SK-N-SH (cell line): ENCODE measurements around the gene PTPRD. TPM values are rescaled to one million over a fixed set of nuclear protein-coding genes. Genes with fewer than 3 reads are reported as not detected.
"Not testable (repeated sequence)": the region's sequence is repeated elsewhere in the genome, so short reads cannot be mapped to it uniquely, and the experiment has no call there.

Experiments
- CTCF ChIA-PET: fragments of 300-600, 350-600 bp; formaldehyde crosslinking; extraction: SDS; loops from one replicate; lab custom pipeline; 2021; lab: Yijun Ruan, JAX
- POLR2A ChIA-PET: fragments of 350-600 bp; sonication (Branson Sonifier 250); formaldehyde crosslinking; extraction: SDS; loops from one replicate; lab custom pipeline; 2020; ENCODE audit warnings: antibody characterized with exemption, inconsistent platforms; lab: Yijun Ruan, JAX
- DNase-seq: peaks from one replicate; pipeline ENCODE4 v3.0.0; 2012
- H2AFZ ChIP-seq: fragments of 200-600 bp; sonication (generic); 2 replicates; pipeline ENCODE4 v1.8.1; 2016; ENCODE audit warnings: antibody characterized with exemption, mild to moderate bottlenecking, low read depth
- H3F3A ChIP-seq: fragments of 200-600 bp; sonication (generic); replicated peaks from 2 replicates; pipeline ENCODE3; 2016; ENCODE audit warnings: antibody characterized with exemption, mild to moderate bottlenecking; ENCODE audit not compliant: insufficient read depth
- H3K27ac ChIP-seq, 2 experiments: fragments of 200-500 bp in 1 of 2; fragments of 200-600 bp in 1 of 2; sonication (Bioruptor generic) in 1 of 2; sonication (generic), shearing (Covaris generic) in 1 of 2; 2 replicates each; pipeline versions ENCODE4 v1.5.1 to v1.6.1; 2014 to 2016; ENCODE audit warnings: low read depth in 2 of 2, inconsistent platforms in 1 of 2, low read length in 1 of 2, mild to moderate bottlenecking in 1 of 2, mixed read lengths in 1 of 2
- H3K27me3 ChIP-seq: fragments of 200-600 bp; sonication (generic), shearing (Covaris generic); 2 replicates; pipeline ENCODE4 v1.6.1; 2016; ENCODE audit warnings: mixed run types; ENCODE audit not compliant: insufficient read depth
- H3K36me3 ChIP-seq, 2 experiments: fragments of 200-500 bp in 1 of 2; fragments of 200-600 bp in 1 of 2; sonication (Bioruptor generic) in 1 of 2; sonication (generic) in 1 of 2; replicated peaks in 1 of 2; 2 replicates each; pipeline versions ENCODE3 to v1.5.1; 2014 to 2016; ENCODE audit warnings: low read length in 1 of 2, mild to moderate bottlenecking in 1 of 2; ENCODE audit not compliant: insufficient read depth in 2 of 2, control insufficient read depth in 1 of 2
- H3K4me1 ChIP-seq, 2 experiments: fragments of 200-500 bp in 1 of 2; fragments of 200-600 bp in 1 of 2; sonication (Bioruptor generic) in 1 of 2; sonication (generic), shearing (Covaris generic) in 1 of 2; 2 replicates each; pipeline versions ENCODE4 v1.5.1 to v1.6.1; 2014 to 2016; ENCODE audit warnings: low read depth in 1 of 2, low read length in 1 of 2, mixed run types in 1 of 2; ENCODE audit not compliant: insufficient read depth in 2 of 2, control insufficient read depth in 1 of 2
- H3K4me2 ChIP-seq: fragments of 200-600 bp; sonication (generic), shearing (Covaris generic); 2 replicates; pipeline ENCODE4 v1.6.1; 2017; ENCODE audit warnings: mixed run types
- H3K4me3 ChIP-seq, 2 experiments: fragments of 200-500 bp in 1 of 2; fragments of 200-600 bp in 1 of 2; sonication (Bioruptor generic) in 1 of 2; sonication (generic), shearing (Covaris generic) in 1 of 2; 2 replicates each; pipeline versions ENCODE4 v1.5.1 to v1.8.1; 2014 to 2016; ENCODE audit warnings: low read depth in 2 of 2, inconsistent platforms in 1 of 2, low read length in 1 of 2, mild to moderate bottlenecking in 1 of 2, mixed read lengths in 1 of 2, moderate library complexity in 1 of 2
- H3K79me2 ChIP-seq: fragments of 200-600 bp; sonication (generic); 2 replicates; pipeline ENCODE4 v1.8.1; 2017; ENCODE audit warnings: mild to moderate bottlenecking; ENCODE audit not compliant: insufficient read depth
- H3K9ac ChIP-seq: fragments of 200-600 bp; sonication (generic); 2 replicates; pipeline ENCODE4 v1.6.1; 2017; ENCODE audit warnings: mixed run types
- H3K9me2 ChIP-seq: fragments of 200-600 bp; sonication (generic); 2 replicates; pipeline ENCODE4 v1.6.1; 2017; ENCODE audit warnings: mixed run types
- H3K9me3 ChIP-seq: fragments of 200-600 bp; sonication (generic); 2 replicates; pipeline ENCODE4 v1.6.1; 2017; ENCODE audit warnings: mixed run types, mild to moderate bottlenecking, moderate library complexity
- H4K20me1 ChIP-seq: fragments of 200-600 bp; sonication (generic); 2 replicates; pipeline ENCODE4 v1.6.1; 2017; ENCODE audit warnings: mild to moderate bottlenecking, mixed run types; ENCODE audit not compliant: insufficient read depth
- GABPA ChIP-seq: IDR thresholded peaks from 2 replicates; pipeline ENCODE4 v1.4.0; 2012; ENCODE audit warnings: low read depth, mild to moderate bottlenecking
- GATA2 ChIP-seq: sonication (generic); formaldehyde crosslinking; IDR thresholded peaks from 2 replicates; pipeline ENCODE4 v1.5.0; 2020; ENCODE audit warnings: mild to moderate bottlenecking, missing genetic modification reagents
- MAX ChIP-seq: IDR thresholded peaks from 2 replicates; pipeline ENCODE4 v1.4.0; 2012; ENCODE audit warnings: low read depth
- MEF2A ChIP-seq: IDR thresholded peaks from 2 replicates; pipeline ENCODE4 v1.4.0; 2012; ENCODE audit warnings: low read depth, borderline replicate concordance
- POLR2AphosphoS5 ChIP-seq: IDR thresholded peaks from 2 replicates; pipeline ENCODE4 v1.6.1; 2012; ENCODE audit warnings: low read depth, low read length
- TCF12 ChIP-seq: IDR thresholded peaks from 2 replicates; pipeline ENCODE4 v1.4.0; 2012
- WGBS: methylation state at CpG from one replicate; pipeline ENCODE4 v1.1.6; 2017; ENCODE audit warnings: low lambda C conversion rate; 5-methylcytosine and 5-hydroxymethylcytosine counted together
- polyA plus RNA-seq, 3 experiments: library from polyadenylated mRNA; depleted of rRNA; stranded (reverse); fragments of >200 nt; gene quantifications; 2 replicates each; pipeline ENCODE4 v1.2.3, GENCODE V29; 2012
- TF ChIP-seq, protein P1 (sequence below): IDR thresholded peaks from 2 replicates; pipeline ENCODE4 v1.6.1; 2012; ENCODE audit warnings: mild to moderate bottlenecking, low read depth, low read length, moderate library complexity

Gene PTPRD
- polyA plus RNA-seq, 1 of the 3 experiments (the other 2 are of a cell fraction) = 0.15 TPM

DNA sequence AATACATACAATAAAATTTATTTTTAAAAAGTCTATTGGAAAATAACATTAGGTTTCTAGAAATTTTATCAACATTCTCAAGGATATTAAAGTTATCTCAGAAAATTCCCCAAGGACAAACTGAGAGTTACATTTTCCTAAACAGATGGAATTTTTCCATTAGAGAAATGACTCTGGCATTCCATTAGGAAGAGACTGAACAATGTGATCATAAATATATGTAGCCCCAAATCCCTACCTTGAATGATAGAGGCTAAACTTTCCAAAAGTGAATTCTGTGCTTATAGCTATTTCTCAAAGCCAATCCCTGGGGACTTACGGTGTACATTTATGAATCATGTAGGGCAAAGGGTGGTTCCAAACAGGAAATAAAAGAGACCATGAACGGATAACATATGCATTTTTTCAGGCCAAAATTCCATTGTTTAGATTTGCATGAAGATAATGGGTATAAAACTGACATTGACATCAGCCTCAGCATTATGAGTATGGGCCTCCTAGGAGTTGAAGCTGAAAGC lies 1632.2 kb downstream of the PTPRD start (continued):
- no peak for TF ChIP-seq GABPA

DNA sequence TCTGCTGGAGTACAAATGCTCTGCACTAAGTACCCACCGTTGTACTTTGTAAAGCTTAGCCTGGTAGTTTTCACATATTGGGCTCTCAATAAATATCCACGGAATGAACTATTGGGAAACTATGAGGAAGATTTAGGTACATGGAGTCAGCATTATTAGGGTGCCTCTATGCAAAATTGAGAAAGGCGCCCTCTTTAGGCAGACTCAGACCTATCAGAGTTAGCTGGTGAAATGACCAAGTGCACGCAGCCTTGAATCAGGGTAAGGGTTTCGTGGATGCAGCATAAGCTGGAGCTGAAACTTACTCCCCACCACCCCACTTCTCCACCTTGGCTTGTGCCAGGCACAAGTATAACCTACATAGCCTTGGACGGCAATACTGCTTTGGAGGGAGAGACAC lies 1634.5 kb downstream of the PTPRD start:
- Histone ChIP-seq H3K4me1 (no peaks in the 10 kb centered on the region), H3K27me3 (no peaks in the 10 kb centered on the region), H3K36me3 (no peaks in the 10 kb centered on the region), H3F3A (no peaks in the 10 kb centered on the region), H4K20me1 (no peaks in the 10 kb centered on the region), H3K9me2 (no peaks in the 10 kb centered on the region), H2AFZ (no peak overlapping the region), H3K9me3 (no peaks in the 10 kb centered on the region), H3K9ac (no peak overlapping the region), H3K27ac (no peak overlapping the region)
- DNase-seq = no peak
- POLR2A ChIA-PET = no interaction called here
- CTCF ChIA-PET = no interaction called here
- 68% methylated on average over 6 of the region's 6 CpGs for WGBS
- TF ChIP-seq TCF12 = no peak
- TF ChIP-seq, protein P1, sequence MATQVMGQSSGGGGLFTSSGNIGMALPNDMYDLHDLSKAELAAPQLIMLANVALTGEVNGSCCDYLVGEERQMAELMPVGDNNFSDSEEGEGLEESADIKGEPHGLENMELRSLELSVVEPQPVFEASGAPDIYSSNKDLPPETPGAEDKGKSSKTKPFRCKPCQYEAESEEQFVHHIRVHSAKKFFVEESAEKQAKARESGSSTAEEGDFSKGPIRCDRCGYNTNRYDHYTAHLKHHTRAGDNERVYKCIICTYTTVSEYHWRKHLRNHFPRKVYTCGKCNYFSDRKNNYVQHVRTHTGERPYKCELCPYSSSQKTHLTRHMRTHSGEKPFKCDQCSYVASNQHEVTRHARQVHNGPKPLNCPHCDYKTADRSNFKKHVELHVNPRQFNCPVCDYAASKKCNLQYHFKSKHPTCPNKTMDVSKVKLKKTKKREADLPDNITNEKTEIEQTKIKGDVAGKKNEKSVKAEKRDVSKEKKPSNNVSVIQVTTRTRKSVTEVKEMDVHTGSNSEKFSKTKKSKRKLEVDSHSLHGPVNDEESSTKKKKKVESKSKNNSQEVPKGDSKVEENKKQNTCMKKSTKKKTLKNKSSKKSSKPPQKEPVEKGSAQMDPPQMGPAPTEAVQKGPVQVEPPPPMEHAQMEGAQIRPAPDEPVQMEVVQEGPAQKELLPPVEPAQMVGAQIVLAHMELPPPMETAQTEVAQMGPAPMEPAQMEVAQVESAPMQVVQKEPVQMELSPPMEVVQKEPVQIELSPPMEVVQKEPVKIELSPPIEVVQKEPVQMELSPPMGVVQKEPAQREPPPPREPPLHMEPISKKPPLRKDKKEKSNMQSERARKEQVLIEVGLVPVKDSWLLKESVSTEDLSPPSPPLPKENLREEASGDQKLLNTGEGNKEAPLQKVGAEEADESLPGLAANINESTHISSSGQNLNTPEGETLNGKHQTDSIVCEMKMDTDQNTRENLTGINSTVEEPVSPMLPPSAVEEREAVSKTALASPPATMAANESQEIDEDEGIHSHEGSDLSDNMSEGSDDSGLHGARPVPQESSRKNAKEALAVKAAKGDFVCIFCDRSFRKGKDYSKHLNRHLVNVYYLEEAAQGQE = no peak
- TF ChIP-seq POLR2AphosphoS5 = no peak
- TF ChIP-seq MAX = no peak
- TF ChIP-seq MEF2A = no peak
- TF ChIP-seq, all 33 proteins: peak for 0
- H3K4me2 ChIP-seq = no peak overlapping the region
- no peak overlapping the region for H3K4me3 ChIP-seq
- no peaks in the 10 kb centered on the region for H3K79me2 ChIP-seq

DNA sequence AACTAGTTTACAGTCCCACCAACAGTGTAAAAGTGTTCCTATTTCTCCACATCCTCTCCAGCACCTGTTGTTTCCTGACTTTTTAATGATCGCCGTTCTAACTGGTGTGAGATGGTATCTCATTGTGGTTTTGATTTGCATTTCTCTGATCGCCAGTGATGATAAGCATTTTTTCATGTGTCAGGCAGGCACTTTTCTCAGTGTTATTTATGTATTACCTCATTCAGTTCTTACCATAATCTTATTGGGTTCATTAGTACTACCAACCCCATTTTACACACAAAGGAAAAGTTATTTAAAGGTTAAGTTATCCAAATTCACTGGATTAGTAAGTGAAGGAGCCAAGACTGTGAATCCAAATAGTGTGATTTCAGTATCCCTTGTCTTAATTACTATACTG lies 1644.5 kb downstream of the PTPRD start:
- H3K79me2 ChIP-seq, CTCF ChIA-PET, POLR2A ChIA-PET, H3K9me3 ChIP-seq, DNase-seq, H3F3A ChIP-seq, H2AFZ ChIP-seq, H3K4me3 ChIP-seq, H3K9ac ChIP-seq, H3K9me2 ChIP-seq, H3K27ac ChIP-seq, H3K4me1 ChIP-seq, H3K27me3 ChIP-seq, H4K20me1 ChIP-seq, H3K4me2 ChIP-seq, H3K36me3 ChIP-seq: not testable (repeated sequence)
- WGBS = 10% methylated on average over 3 of the region's 3 CpGs

GRCh38 chr9:8963885-8964284 lies 1648.9 kb downstream of the PTPRD start:
- H3K27ac ChIP-seq = no peak overlapping the region
- no peaks in the 10 kb centered on the region for H3K9me2 ChIP-seq
- H3K27me3 ChIP-seq = no peaks in the 10 kb centered on the region
- H3K36me3 ChIP-seq = no peaks in the 10 kb centered on the region
- DNase-seq = no peak
- no peaks in the 10 kb centered on the region for H3F3A ChIP-seq
- H3K4me2 ChIP-seq = no peak overlapping the region
- no peaks in the 10 kb centered on the region for H4K20me1 ChIP-seq
- CTCF ChIA-PET = no interaction called here
- no peak overlapping the region for H3K9ac ChIP-seq
- TF ChIP-seq GATA2 = no peak
- no peak overlapping the region for H2AFZ ChIP-seq
- no peaks in the 10 kb centered on the region for H3K9me3 ChIP-seq
- H3K79me2 ChIP-seq = no peaks in the 10 kb centered on the region
- POLR2A ChIA-PET = no interaction called here
- H3K4me3 ChIP-seq = no peak overlapping the region
- no peaks in the 10 kb centered on the region for H3K4me1 ChIP-seq
